Prostate gland (tissue), 2 donors: ENCODE measurements around the gene CASKIN1.
"Not testable (repeated sequence)": the region's sequence is repeated elsewhere in the genome, so short reads cannot be mapped to it uniquely, and the experiment has no call there.

Experiments used
- POLR2A ChIP-seq: fragments of 450-650 bp; IDR thresholded peaks from one replicate; pipeline ENCODE4 v1.6.1; 2016; ENCODE audit warnings: antibody characterized with exemption, mild to moderate bottlenecking
- TF ChIP-seq, protein P1 (sequence below), 4 experiments: fragments of 200-600 bp in 2 of 4; fragments of 450-650 bp in 2 of 4; sonication (generic) in 2 of 4; IDR thresholded peaks; 1 replicate in 3 of 4; 2 replicates in 1 of 4; pipeline ENCODE4 v1.5.1; 2016 to 2019; ENCODE audit warnings: antibody characterized with exemption in 4 of 4, mild to moderate bottlenecking in 2 of 4, moderate library complexity in 2 of 4

DNA sequence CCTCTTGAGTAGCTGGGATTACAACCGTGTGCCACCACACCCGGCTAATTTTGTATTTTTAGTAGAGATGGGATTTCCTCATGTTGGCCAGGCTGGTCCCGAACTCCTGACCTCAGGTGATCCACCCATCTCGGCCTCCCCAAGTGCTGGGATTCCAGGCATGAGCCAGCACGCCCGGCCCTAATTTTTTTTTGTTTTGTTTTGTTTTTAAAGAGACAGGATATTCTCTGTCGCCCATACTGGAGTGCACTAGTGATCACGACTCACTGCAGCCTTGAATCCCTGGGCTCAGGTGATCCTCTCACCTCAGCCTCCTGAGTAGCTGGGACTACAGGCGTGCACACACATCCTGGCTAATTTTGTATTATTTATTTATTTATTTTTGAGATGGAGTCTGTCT, 43.9 kb upstream of the CASKIN1 start:
- TF ChIP-seq, protein P1, sequence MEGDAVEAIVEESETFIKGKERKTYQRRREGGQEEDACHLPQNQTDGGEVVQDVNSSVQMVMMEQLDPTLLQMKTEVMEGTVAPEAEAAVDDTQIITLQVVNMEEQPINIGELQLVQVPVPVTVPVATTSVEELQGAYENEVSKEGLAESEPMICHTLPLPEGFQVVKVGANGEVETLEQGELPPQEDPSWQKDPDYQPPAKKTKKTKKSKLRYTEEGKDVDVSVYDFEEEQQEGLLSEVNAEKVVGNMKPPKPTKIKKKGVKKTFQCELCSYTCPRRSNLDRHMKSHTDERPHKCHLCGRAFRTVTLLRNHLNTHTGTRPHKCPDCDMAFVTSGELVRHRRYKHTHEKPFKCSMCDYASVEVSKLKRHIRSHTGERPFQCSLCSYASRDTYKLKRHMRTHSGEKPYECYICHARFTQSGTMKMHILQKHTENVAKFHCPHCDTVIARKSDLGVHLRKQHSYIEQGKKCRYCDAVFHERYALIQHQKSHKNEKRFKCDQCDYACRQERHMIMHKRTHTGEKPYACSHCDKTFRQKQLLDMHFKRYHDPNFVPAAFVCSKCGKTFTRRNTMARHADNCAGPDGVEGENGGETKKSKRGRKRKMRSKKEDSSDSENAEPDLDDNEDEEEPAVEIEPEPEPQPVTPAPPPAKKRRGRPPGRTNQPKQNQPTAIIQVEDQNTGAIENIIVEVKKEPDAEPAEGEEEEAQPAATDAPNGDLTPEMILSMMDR (IDR thresholded peaks at IDR 0.05), result not testable (repeated sequence)
- not testable (repeated sequence) for TF ChIP-seq POLR2A
